Measurements from ENCODE around the gene SNX4.

- TF ChIP-seq CTCF (IDR thresholded peaks at IDR 0.05) (no peak), POLR2A (IDR thresholded peaks at IDR 0.05) (no peak), POLR2AphosphoS5 (IDR thresholded peaks at IDR 0.05; ENCODE audit: insufficient read depth in 1 of 2, low read depth in 1 of 2) (no peak)
Measured at GRCh38 chr3:125552401-125552800, 32.4 kb upstream of the SNX4 start.
